GM12864 (cell line): Measurements from ENCODE around the gene ISG20L2.

ENCODE experiments used
- DNase-seq: peaks from one replicate; pipeline ENCODE4 v3.0.0-alpha.2; 2011; ENCODE audit warnings: low read depth
- H3K4me3 ChIP-seq: 2 replicates; pipeline ENCODE4 v1.5.1; 2011; ENCODE audit warnings: mild to moderate bottlenecking, low read depth, low read length, control low read depth
- TF ChIP-seq, protein P1 (sequence below): IDR thresholded peaks from 2 replicates; pipeline ENCODE4 v1.5.1; 2011; ENCODE audit warnings: low read depth, mild to moderate bottlenecking, moderate library complexity, low read length, control low read depth, inconsistent platforms; ENCODE audit errors: missing control alignments

The ISG20L2 gene

DNA sequence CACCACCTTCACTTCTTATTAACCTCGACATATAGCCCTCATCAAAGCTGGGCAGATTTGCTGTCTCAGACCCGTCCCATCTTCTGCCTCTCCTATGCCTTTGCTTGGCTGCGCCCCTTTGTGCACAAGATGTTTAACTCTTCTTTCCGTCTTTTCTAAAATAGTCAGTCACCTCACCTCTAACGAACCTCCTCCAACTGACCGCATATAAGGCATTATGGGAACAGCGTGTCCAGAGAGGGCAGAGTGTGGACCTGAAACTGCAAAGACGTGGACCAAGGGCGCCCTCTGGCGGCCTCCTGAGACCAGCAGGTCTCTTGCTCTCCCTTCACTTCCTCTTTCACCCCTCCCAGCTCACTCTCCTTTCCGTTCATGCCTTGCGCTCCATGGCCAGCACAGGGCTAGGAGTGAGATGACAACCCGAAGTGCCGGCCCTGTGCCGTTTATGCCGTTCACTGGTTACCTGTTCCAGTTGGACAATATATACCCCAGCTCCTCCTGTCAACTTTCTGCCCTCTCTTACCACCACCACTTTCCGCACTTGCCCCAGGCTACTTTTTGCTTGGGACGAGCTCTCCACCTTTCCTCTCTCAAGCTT is 2.8 kb downstream of the ISG20L2 start:
- peak; percentile 66 for DNase-seq
- TF ChIP-seq, protein P1, sequence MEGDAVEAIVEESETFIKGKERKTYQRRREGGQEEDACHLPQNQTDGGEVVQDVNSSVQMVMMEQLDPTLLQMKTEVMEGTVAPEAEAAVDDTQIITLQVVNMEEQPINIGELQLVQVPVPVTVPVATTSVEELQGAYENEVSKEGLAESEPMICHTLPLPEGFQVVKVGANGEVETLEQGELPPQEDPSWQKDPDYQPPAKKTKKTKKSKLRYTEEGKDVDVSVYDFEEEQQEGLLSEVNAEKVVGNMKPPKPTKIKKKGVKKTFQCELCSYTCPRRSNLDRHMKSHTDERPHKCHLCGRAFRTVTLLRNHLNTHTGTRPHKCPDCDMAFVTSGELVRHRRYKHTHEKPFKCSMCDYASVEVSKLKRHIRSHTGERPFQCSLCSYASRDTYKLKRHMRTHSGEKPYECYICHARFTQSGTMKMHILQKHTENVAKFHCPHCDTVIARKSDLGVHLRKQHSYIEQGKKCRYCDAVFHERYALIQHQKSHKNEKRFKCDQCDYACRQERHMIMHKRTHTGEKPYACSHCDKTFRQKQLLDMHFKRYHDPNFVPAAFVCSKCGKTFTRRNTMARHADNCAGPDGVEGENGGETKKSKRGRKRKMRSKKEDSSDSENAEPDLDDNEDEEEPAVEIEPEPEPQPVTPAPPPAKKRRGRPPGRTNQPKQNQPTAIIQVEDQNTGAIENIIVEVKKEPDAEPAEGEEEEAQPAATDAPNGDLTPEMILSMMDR = peak; percentile 99

DNA sequence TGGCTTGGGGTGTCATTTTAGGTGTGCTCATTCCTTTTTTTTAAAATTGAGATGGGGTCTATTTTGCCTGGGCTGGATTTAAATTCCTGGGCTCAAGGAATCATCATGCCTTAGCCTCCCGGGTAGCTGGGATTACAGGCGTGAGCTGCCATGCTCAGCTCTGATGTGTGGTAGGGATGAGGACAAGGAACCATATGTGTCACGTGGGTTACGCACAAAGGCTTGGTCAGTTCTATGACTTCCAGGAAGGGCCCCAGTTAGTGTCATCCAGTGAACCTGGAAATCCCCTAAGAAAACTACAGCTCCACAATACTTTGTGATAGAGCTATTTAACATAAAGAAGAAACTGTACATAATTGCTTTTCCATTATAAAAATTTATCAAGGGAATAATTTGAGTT is 7.0 kb downstream of the ISG20L2 start:
- TF ChIP-seq, protein P1 = no peak
- no peak overlapping the region for H3K4me3 ChIP-seq
- DNase-seq = no peak

More for the DNA sequence above, 2.8 kb downstream of the ISG20L2 start:
- peak overlapping the region; percentile 100 for H3K4me3 ChIP-seq

DNA sequence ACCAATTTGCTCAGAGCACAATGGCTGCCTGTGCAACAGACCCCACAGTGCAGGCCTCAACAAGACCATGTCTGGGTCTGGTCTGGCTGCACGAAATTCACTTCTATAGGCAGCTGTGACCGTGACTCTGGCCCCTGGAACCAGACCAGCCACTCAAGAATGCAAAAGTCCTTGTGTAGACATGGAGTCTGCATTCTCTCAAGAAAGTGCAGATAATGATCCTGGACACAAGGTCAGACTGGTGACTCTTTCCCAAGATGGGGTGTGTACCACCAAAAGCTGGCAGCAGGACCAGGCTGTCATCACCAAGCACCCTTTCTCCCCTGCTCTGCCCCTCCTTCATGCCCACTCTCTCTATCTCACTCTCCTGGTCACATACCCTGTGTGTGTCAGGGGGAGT is 7.4 kb downstream of the ISG20L2 start:
- TF ChIP-seq, protein P1 = no peak
- H3K4me3 ChIP-seq = no peak overlapping the region
- DNase-seq = no peak

DNA sequence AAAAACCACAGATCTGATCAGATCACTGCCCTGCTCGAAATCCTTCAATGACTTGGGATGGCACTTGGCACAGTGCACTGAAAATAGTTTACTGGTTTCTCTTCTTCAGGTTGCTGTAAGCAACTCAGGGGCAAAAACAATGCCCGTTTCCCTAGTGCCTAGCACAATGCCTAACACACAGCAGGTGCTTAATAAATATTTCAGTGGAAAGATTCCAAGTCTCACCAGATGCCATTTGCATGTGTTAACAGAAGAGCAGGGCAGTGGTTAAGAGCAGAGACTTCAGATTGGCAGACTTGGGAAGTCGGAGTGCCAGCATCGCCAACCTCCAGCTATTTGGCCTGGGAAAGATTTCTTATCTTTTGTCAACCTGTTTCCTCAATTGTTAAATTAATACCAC is 11.2 kb downstream of the ISG20L2 start:
- TF ChIP-seq, protein P1 = no peak
- DNase-seq = no peak
- no peak overlapping the region for H3K4me3 ChIP-seq

DNA sequence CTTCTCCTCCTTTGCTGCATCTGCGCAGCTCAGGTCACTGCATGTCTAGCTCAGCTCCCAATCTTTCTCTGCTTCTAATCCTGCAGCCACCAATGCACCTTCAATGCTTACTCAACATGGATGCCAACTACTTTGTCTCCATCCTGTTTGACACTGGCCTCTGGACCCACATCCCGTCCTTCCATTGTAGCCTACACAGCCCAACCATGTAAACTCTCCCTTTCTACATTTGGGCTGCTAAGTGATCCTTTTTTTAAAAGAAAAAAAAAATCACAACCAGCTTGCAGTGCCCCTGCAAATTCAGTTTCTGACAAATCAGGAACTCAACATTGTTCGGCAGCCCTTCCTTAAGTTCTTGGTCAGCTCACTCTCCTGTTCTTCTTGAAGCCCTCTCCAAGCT is 13.7 kb downstream of the ISG20L2 start:
- TF ChIP-seq, protein P1 = no peak
- no peak overlapping the region for H3K4me3 ChIP-seq
- DNase-seq = no peak

DNA sequence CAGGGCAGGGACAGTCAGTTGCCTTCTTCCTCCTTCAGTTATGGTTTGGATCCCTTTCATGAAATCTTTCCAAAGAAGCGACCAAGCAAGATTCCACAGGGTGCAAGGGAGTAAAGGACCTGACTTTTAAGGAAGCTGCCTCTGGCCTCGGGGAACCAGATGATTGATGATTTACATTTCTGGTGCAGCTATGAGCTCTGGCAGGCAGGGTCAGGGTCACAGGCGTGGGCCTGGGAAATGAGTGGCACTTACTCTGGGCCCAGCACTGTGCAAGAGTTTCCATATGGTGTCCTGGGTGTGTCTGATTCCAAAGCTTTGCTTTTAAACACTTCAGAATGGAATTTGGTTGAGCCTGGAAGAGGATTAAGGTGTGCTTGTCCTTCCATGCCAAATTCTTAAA is 15.9 kb downstream of the ISG20L2 start:
- no peak for DNase-seq
- no peak overlapping the region for H3K4me3 ChIP-seq
- TF ChIP-seq, protein P1 = no peak

DNA sequence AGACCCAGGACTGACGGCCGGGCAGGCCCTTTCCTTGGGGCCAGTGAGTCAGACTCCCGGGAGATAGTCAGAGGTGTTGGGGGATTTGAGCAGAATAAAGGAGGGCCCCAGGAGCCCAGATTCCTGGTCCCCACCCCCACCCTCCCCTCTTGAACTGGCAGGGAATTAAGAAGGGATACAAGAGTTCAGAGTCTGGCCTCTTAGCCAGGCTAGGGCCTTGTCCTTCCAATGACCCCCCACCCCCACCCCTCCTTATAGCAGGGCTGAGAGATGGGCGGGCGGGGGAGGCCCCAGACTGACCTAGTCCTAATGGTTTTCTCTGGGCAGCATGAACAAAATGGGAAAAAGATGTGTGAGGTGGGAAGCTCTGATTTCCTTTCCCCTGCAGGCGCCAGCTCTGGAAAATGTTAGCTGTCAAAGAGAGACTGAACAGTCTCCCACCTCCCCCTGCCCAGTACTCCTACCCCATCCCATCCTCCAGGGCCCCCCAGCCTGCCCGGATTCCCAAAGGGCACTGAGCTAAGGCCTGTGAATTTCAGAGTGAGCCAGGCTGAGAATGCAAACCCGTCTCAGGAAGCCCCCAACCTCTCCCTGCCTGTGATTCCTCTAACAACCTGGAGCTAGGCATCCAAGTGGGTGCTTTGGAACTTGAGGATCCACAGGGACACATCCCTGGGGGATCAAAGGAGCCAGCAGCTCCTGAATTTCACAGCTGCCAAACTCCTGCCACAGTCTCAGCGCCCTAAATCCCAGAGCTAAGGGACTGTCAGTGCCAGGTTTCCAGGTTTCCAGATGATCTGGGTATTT is 17.4 kb downstream of the ISG20L2 start:
- TF ChIP-seq, protein P1 = no peak
- no peak overlapping the region for H3K4me3 ChIP-seq
- no peak for DNase-seq
